ENCODE measurements around the gene RGS11.

- TF ChIP-seq, protein P1, sequence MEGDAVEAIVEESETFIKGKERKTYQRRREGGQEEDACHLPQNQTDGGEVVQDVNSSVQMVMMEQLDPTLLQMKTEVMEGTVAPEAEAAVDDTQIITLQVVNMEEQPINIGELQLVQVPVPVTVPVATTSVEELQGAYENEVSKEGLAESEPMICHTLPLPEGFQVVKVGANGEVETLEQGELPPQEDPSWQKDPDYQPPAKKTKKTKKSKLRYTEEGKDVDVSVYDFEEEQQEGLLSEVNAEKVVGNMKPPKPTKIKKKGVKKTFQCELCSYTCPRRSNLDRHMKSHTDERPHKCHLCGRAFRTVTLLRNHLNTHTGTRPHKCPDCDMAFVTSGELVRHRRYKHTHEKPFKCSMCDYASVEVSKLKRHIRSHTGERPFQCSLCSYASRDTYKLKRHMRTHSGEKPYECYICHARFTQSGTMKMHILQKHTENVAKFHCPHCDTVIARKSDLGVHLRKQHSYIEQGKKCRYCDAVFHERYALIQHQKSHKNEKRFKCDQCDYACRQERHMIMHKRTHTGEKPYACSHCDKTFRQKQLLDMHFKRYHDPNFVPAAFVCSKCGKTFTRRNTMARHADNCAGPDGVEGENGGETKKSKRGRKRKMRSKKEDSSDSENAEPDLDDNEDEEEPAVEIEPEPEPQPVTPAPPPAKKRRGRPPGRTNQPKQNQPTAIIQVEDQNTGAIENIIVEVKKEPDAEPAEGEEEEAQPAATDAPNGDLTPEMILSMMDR (optimal IDR thresholded peaks at IDR 0.05 in 1 of 3, IDR thresholded peaks at IDR 0.05 in 1 of 3, conservative IDR thresholded peaks at IDR 0.05 in 1 of 3; ENCODE audit: extremely low read depth in 1 of 3, insufficient read depth in 2 of 3, low read length in 3 of 3): no peak
- TF ChIP-seq EZH2 (IDR thresholded peaks at IDR 0.05; ENCODE audit: low read length): no peak
Measured at GRCh38 chr16:255183-255582, 20.6 kb downstream of the RGS11 start.
